ENCODE data around the gene CYFIP1. TPM values are rescaled to one million over a fixed set of nuclear protein-coding genes. Genes with fewer than 3 reads are reported as not detected.

CYFIP1 gene
- total RNA-seq, 2 donors from 2014 or later, result 134 to 139 TPM

- Histone ChIP-seq H3K27me3 (ENCODE audit: control insufficient read depth, insufficient read depth, low read length, poor library complexity, severe bottlenecking) (no peaks in the 10 kb centered on the region), H3K4me1 (ENCODE audit: control insufficient read depth, insufficient read depth, low read length) (no peaks in the 10 kb centered on the region), H3K9ac (ENCODE audit: extremely low read depth, low read length, poor library complexity, severe bottlenecking) (peak within 1 kb of the TSS; percentile 89), H3K9me3 (ENCODE audit: control insufficient read depth, low read length) (no peaks in the 10 kb centered on the region), H3K27ac (ENCODE audit: low read depth, low read length) (peak within 1 kb of the TSS; percentile 80), H3K4me3 (ENCODE audit: low read length) (peak within 1 kb of the TSS; percentile 99), H3K36me3 (ENCODE audit: control insufficient read depth, insufficient read depth, low read length) (peaks cover 22% of the 10 kb centered on the region)
- Mint-ChIP-seq H3K36me3 (ENCODE audit: low read depth) (peaks cover 25% of the 10 kb centered on the region), H3K27me3 (ENCODE audit: insufficient read depth) (no peaks in the 10 kb centered on the region), H3K4me1 (peaks cover 10% of the 10 kb centered on the region), H3K9me3 (peaks cover 13% of the 10 kb centered on the region), H3K27ac (peak within 1 kb of the TSS; percentile 95), H3K4me3 (peak within 1 kb of the TSS; percentile 85)
- WGBS, 2 experiments (ENCODE audit: insufficient coverage in 1 of 2, insufficient read length in 1 of 2), result 0% methylated on average over 26 to 83 of the region's 83 CpGs
- TF ChIP-seq CTCF (conservative IDR thresholded peaks at IDR 0.05), result peak; percentile 35
- DNase-seq, result peak; percentile 100
Measured at GRCh38 chr15:22838292-22839042, 141.7 kb downstream of the CYFIP1 start, which contains the start of gene NIPA2. Gene NIPA2, plus strand, starts transcription at chr15:22838666. Its CDS starts 13,066 bp downstream, at chr15:22851732.

GRCh38 chr15:22831473-22831872 is 148.7 kb downstream of the CYFIP1 start:
- no peaks in the 10 kb centered on the region for H3K4me1 ChIP-seq (ENCODE audit: control insufficient read depth, insufficient read depth, low read length)
- Mint-ChIP-seq H3K4me1 (peaks cover 2% of the 10 kb centered on the region), H3K9me3 (peaks cover 21% of the 10 kb centered on the region), H3K36me3 (ENCODE audit: low read depth) (peaks cover 41% of the 10 kb centered on the region), H3K4me3 (no peak overlapping the region), H3K27ac (no peak overlapping the region), H3K27me3 (ENCODE audit: insufficient read depth) (no peaks in the 10 kb centered on the region)
- 100% methylated on average over 1 of the region's 1 CpG; no CpG with 5 or more reads in 1 of the 2 experiments for WGBS, 2 experiments (ENCODE audit: insufficient coverage in 1 of 2, insufficient read length in 1 of 2)
- no peak overlapping the region for H3K27ac ChIP-seq (ENCODE audit: low read depth, low read length)
- TF ChIP-seq CTCF (conservative IDR thresholded peaks at IDR 0.05), result no peak
- no peak overlapping the region for H3K4me3 ChIP-seq (ENCODE audit: low read length)
- DNase-seq, result no peak
- peaks cover 3% of the 10 kb centered on the region for H3K36me3 ChIP-seq (ENCODE audit: control insufficient read depth, insufficient read depth, low read length)
- no peaks in the 10 kb centered on the region for H3K9me3 ChIP-seq (ENCODE audit: control insufficient read depth, low read length)
- H3K9ac ChIP-seq (ENCODE audit: extremely low read depth, low read length, poor library complexity, severe bottlenecking), result no peak overlapping the region
- no peaks in the 10 kb centered on the region for H3K27me3 ChIP-seq (ENCODE audit: control insufficient read depth, insufficient read depth, low read length, poor library complexity, severe bottlenecking)

- Mint-ChIP-seq H3K4me3 (no peak overlapping the region), H3K9me3 (no peaks in the 10 kb centered on the region), H3K27me3 (ENCODE audit: insufficient read depth) (no peaks in the 10 kb centered on the region), H3K36me3 (ENCODE audit: low read depth) (peaks cover 53% of the 10 kb centered on the region), H3K27ac (no peak overlapping the region), H3K4me1 (peaks cover 2% of the 10 kb centered on the region)
- WGBS, 2 experiments (ENCODE audit: insufficient coverage in 1 of 2, insufficient read length in 1 of 2), result 59% methylated on average over 1 of the region's 1 CpG; no CpG with 5 or more reads in 1 of the 2 experiments
- Histone ChIP-seq H3K9me3 (ENCODE audit: control insufficient read depth, low read length) (no peaks in the 10 kb centered on the region), H3K4me1 (ENCODE audit: control insufficient read depth, insufficient read depth, low read length) (no peaks in the 10 kb centered on the region), H3K27ac (ENCODE audit: low read depth, low read length) (no peak overlapping the region), H3K36me3 (ENCODE audit: control insufficient read depth, insufficient read depth, low read length) (peaks cover 14% of the 10 kb centered on the region), H3K27me3 (ENCODE audit: control insufficient read depth, insufficient read depth, low read length, poor library complexity, severe bottlenecking) (no peaks in the 10 kb centered on the region), H3K4me3 (ENCODE audit: low read length) (no peak overlapping the region), H3K9ac (ENCODE audit: extremely low read depth, low read length, poor library complexity, severe bottlenecking) (no peak overlapping the region)
- DNase-seq, result peak; percentile 74
- TF ChIP-seq CTCF (conservative IDR thresholded peaks at IDR 0.05), result no peak
Measured at GRCh38 chr15:22827125-22827524, 153.0 kb downstream of the CYFIP1 start.
